Measurements from ENCODE around the gene HDAC10.

HDAC10 gene

GRCh38 chr22:50222508-50222907, 28.6 kb downstream of the HDAC10 start:
- no peak overlapping the region for H3K9ac ChIP-seq (ENCODE audit: low read depth, low read length, poor library complexity)
- H3K18ac ChIP-seq (ENCODE audit: low read length): no peak overlapping the region
- H2AK5ac ChIP-seq (ENCODE audit: low read depth, low read length): no peak overlapping the region
- H3K23ac ChIP-seq (ENCODE audit: low read depth, low read length, poor library complexity): no peak overlapping the region
- H3K4me3 ChIP-seq (ENCODE audit: low read length in 2 of 2): no peak overlapping the region
- H2AFZ ChIP-seq (ENCODE audit: low read length): no peak overlapping the region
- H2BK5ac ChIP-seq (ENCODE audit: low read length): no peak overlapping the region
- no CpG with 5 or more reads among the region's 8 CpGs for WGBS, 2 donors (ENCODE audit: extremely low coverage in 2 of 2, insufficient read length in 2 of 2, insufficient replicate concordance in 1 of 2)
- H3K14ac ChIP-seq (ENCODE audit: low read length): no peak overlapping the region
- no peak overlapping the region for H2BK120ac ChIP-seq (ENCODE audit: low read depth, low read length)
- H3K4me1 ChIP-seq (ENCODE audit: control insufficient read depth in 2 of 2, insufficient read depth in 1 of 2, low read depth in 1 of 2, low read length in 2 of 2): no peaks in the 10 kb centered on the region
- H3K9me3 ChIP-seq (replicated peaks in 1 of 2; ENCODE audit: control insufficient read depth in 2 of 2, insufficient read depth in 1 of 2, low read depth in 1 of 2, low read length in 2 of 2): no peaks in the 10 kb centered on the region
- H3K27ac ChIP-seq (replicated peaks; ENCODE audit: low read length): no peak overlapping the region
- no peak overlapping the region for H3K4ac ChIP-seq (ENCODE audit: low read length)
- H2BK12ac ChIP-seq (ENCODE audit: low read length): no peak overlapping the region
- H4K8ac ChIP-seq (ENCODE audit: low read depth, low read length): no peak overlapping the region
- H3K27me3 ChIP-seq (ENCODE audit: control insufficient read depth in 3 of 3, insufficient read depth in 3 of 3, low read depth in 1 of 3, low read length in 3 of 3): no peaks in the 10 kb centered on the region
- DNase-seq (ENCODE audit: low spot score): no peak
- H4K91ac ChIP-seq (ENCODE audit: low read depth, low read length, poor library complexity): no peak overlapping the region
- no peak overlapping the region for H3K4me2 ChIP-seq (ENCODE audit: insufficient read depth, low read length, poor library complexity, severe bottlenecking)
- H2BK15ac ChIP-seq (ENCODE audit: low read length): no peak overlapping the region
- H3K36me3 ChIP-seq (replicated peaks in 1 of 2; ENCODE audit: control insufficient read depth in 2 of 2, insufficient read depth in 2 of 2, low read length in 2 of 2): peaks cover 51 to 81% of the 10 kb centered on the region in 2 donors
- H3K79me1 ChIP-seq (ENCODE audit: low read depth, low read length): peaks cover 18% of the 10 kb centered on the region

- no peak overlapping the region for H2BK15ac ChIP-seq (ENCODE audit: low read length)
- H2BK12ac ChIP-seq (ENCODE audit: low read length): peak overlapping the region; percentile 22
- H3K36me3 ChIP-seq (replicated peaks in 1 of 2; ENCODE audit: control insufficient read depth in 2 of 2, insufficient read depth in 2 of 2, low read length in 2 of 2): peaks cover 58 to 87% of the 10 kb centered on the region in 2 donors
- H3K27ac ChIP-seq (replicated peaks; ENCODE audit: low read length): no peak overlapping the region
- H4K91ac ChIP-seq (ENCODE audit: low read depth, low read length, poor library complexity): no peak overlapping the region
- no peak overlapping the region for H2AFZ ChIP-seq (ENCODE audit: low read length)
- H3K9ac ChIP-seq (ENCODE audit: low read depth, low read length, poor library complexity): no peak overlapping the region
- no peaks in the 10 kb centered on the region for H3K9me3 ChIP-seq (replicated peaks in 1 of 2; ENCODE audit: control insufficient read depth in 2 of 2, insufficient read depth in 1 of 2, low read depth in 1 of 2, low read length in 2 of 2)
- H2BK120ac ChIP-seq (ENCODE audit: low read depth, low read length): no peak overlapping the region
- H3K27me3 ChIP-seq (ENCODE audit: control insufficient read depth in 3 of 3, insufficient read depth in 3 of 3, low read depth in 1 of 3, low read length in 3 of 3): no peaks in the 10 kb centered on the region
- no peak overlapping the region for H3K4me2 ChIP-seq (ENCODE audit: insufficient read depth, low read length, poor library complexity, severe bottlenecking)
- no peak overlapping the region for H2AK5ac ChIP-seq (ENCODE audit: low read depth, low read length)
- no peak overlapping the region for H3K4ac ChIP-seq (ENCODE audit: low read length)
- no peak overlapping the region for H3K18ac ChIP-seq (ENCODE audit: low read length)
- DNase-seq (ENCODE audit: low spot score): no peak
- H4K8ac ChIP-seq (ENCODE audit: low read depth, low read length): peak overlapping the region; percentile 17
- H3K4me1 ChIP-seq (ENCODE audit: control insufficient read depth in 2 of 2, insufficient read depth in 1 of 2, low read depth in 1 of 2, low read length in 2 of 2): no peaks in the 10 kb centered on the region
- H3K4me3 ChIP-seq (ENCODE audit: low read length in 2 of 2): no peak overlapping the region
- no peak overlapping the region for H3K14ac ChIP-seq (ENCODE audit: low read length)
- peaks cover 15% of the 10 kb centered on the region for H3K79me1 ChIP-seq (ENCODE audit: low read depth, low read length)
- no peak overlapping the region for H2BK5ac ChIP-seq (ENCODE audit: low read length)
- WGBS, 2 donors (ENCODE audit: extremely low coverage in 2 of 2, insufficient read length in 2 of 2, insufficient replicate concordance in 1 of 2): no CpG with 5 or more reads among the region's 19 CpGs
- H3K23ac ChIP-seq (ENCODE audit: low read depth, low read length, poor library complexity): peak overlapping the region; percentile 43
Observed at GRCh38 chr22:50221410-50222300, 29.4 kb downstream of the HDAC10 start.

GRCh38 chr22:50220603-50221409, 30.3 kb downstream of the HDAC10 start:
- Histone ChIP-seq H4K8ac (ENCODE audit: low read depth, low read length) (no peak overlapping the region), H3K79me1 (ENCODE audit: low read depth, low read length) (peaks cover 12% of the 10 kb centered on the region), H3K36me3 (replicated peaks in 1 of 2; ENCODE audit: control insufficient read depth in 2 of 2, insufficient read depth in 2 of 2, low read length in 2 of 2) (peaks cover 62 to 89% of the 10 kb centered on the region in 2 donors), H3K27me3 (ENCODE audit: control insufficient read depth in 3 of 3, insufficient read depth in 3 of 3, low read depth in 1 of 3, low read length in 3 of 3) (no peaks in the 10 kb centered on the region), H4K91ac (ENCODE audit: low read depth, low read length, poor library complexity) (no peak overlapping the region), H3K4me1 (ENCODE audit: control insufficient read depth in 2 of 2, insufficient read depth in 1 of 2, low read depth in 1 of 2, low read length in 2 of 2) (no peaks in the 10 kb centered on the region), H3K4ac (ENCODE audit: low read length) (no peak overlapping the region), H2BK12ac (ENCODE audit: low read length) (peak overlapping the region; percentile 22), H3K23ac (ENCODE audit: low read depth, low read length, poor library complexity) (peak overlapping the region; percentile 32), H3K14ac (ENCODE audit: low read length) (no peak overlapping the region), H3K18ac (ENCODE audit: low read length) (no peak overlapping the region), H2AFZ (ENCODE audit: low read length) (no peak overlapping the region), H3K27ac (replicated peaks; ENCODE audit: low read length) (no peak overlapping the region), H3K4me2 (ENCODE audit: insufficient read depth, low read length, poor library complexity, severe bottlenecking) (no peak overlapping the region), H2AK5ac (ENCODE audit: low read depth, low read length) (no peak overlapping the region), H3K9me3 (replicated peaks in 1 of 2; ENCODE audit: control insufficient read depth in 2 of 2, insufficient read depth in 1 of 2, low read depth in 1 of 2, low read length in 2 of 2) (no peaks in the 10 kb centered on the region), H3K9ac (ENCODE audit: low read depth, low read length, poor library complexity) (no peak overlapping the region), H2BK15ac (ENCODE audit: low read length) (no peak overlapping the region), H3K4me3 (ENCODE audit: low read length in 2 of 2) (no peak overlapping the region), H2BK120ac (ENCODE audit: low read depth, low read length) (no peak overlapping the region), H2BK5ac (ENCODE audit: low read length) (no peak overlapping the region)
- WGBS, 2 donors (ENCODE audit: extremely low coverage in 2 of 2, insufficient read length in 2 of 2, insufficient replicate concordance in 1 of 2): no CpG with 5 or more reads among the region's 45 CpGs
- DNase-seq (ENCODE audit: low spot score): no peak

Measured in neuronal stem cell (in vitro differentiated cells).